Progenitor cell of endocrine pancreas (in vitro differentiated cells): ENCODE data around the gene AURKA. TPM values are rescaled to one million over a fixed set of nuclear protein-coding genes. Genes with fewer than 3 reads are reported as not detected.

Experiments
- DNase-seq: peaks from one replicate; pipeline ENCODE4 v3.0.0; 2021; ENCODE audit warnings: low spot score; ENCODE audit not compliant: unreplicated experiment
- H3K27ac Mint-ChIP-seq: 2 replicates; pipeline ENCODE4 v1.8.0; 2021; ENCODE audit warnings: mild to moderate bottlenecking, moderate library complexity, mixed read lengths
- H3K27me3 Mint-ChIP-seq: 2 replicates; pipeline ENCODE4 v1.8.0; 2021; ENCODE audit warnings: mixed read lengths
- H3K36me3 Mint-ChIP-seq: 2 replicates; pipeline ENCODE4 v1.8.0; 2022; ENCODE audit warnings: mixed read lengths; ENCODE audit not compliant: insufficient read depth
- H3K4me1 Mint-ChIP-seq: 2 replicates; pipeline ENCODE4 v1.8.0; 2021; ENCODE audit warnings: low read depth, mixed read lengths
- H3K4me3 Mint-ChIP-seq: 2 replicates; pipeline ENCODE4 v1.8.0; 2021; ENCODE audit warnings: low read depth, mild to moderate bottlenecking, moderate library complexity, mixed read lengths
- H3K9me3 Mint-ChIP-seq: 2 replicates; pipeline ENCODE4 v1.8.0; 2021; ENCODE audit warnings: low read depth, mixed read lengths
- CTCF ChIP-seq: fragments of 200-600 bp; sonication (generic); IDR thresholded peaks from one replicate; pipeline ENCODE4 v1.5.0; 2021; ENCODE audit warnings: antibody characterized with exemption, mild to moderate bottlenecking; ENCODE audit not compliant: unreplicated experiment
- total RNA-seq: library from RNA; stranded (reverse); gene quantifications from 2 replicates; pipeline ENCODE4 v1.2.1, GENCODE V29; 2021

AURKA gene
- total RNA-seq, 1 donor from 2014 or later, result 26.1 TPM

- H3K27me3 Mint-ChIP-seq, result no peaks in the 10 kb centered on the region
- no peaks in the 10 kb centered on the region for H3K9me3 Mint-ChIP-seq
- TF ChIP-seq CTCF, result no peak
- no peak for DNase-seq
- no peak overlapping the region for H3K4me3 Mint-ChIP-seq
- peak overlapping the region; percentile 51 for H3K27ac Mint-ChIP-seq
- peaks cover 16% of the 10 kb centered on the region for H3K36me3 Mint-ChIP-seq
- H3K4me1 Mint-ChIP-seq, result no peaks in the 10 kb centered on the region
These were observed 23.5 kb downstream of the AURKA start for GRCh38 chr20:56368351-56369134.

GRCh38 chr20:56363491-56363890 is 28.5 kb downstream of the AURKA start:
- Mint-ChIP-seq H3K27me3 (no peaks in the 10 kb centered on the region), H3K27ac (no peak overlapping the region), H3K9me3 (no peaks in the 10 kb centered on the region), H3K4me3 (no peak overlapping the region), H3K36me3 (peaks cover 12% of the 10 kb centered on the region), H3K4me1 (peaks cover 12% of the 10 kb centered on the region)
- no peak for DNase-seq
- TF ChIP-seq CTCF, result no peak

- TF ChIP-seq CTCF, result no peak
- H3K27me3 Mint-ChIP-seq, result no peaks in the 10 kb centered on the region
- H3K36me3 Mint-ChIP-seq, result peaks cover 12% of the 10 kb centered on the region
- no peak overlapping the region for H3K4me3 Mint-ChIP-seq
- H3K4me1 Mint-ChIP-seq, result peaks cover 12% of the 10 kb centered on the region
- no peaks in the 10 kb centered on the region for H3K9me3 Mint-ChIP-seq
- no peak for DNase-seq
- H3K27ac Mint-ChIP-seq, result no peak overlapping the region
These were observed 29.1 kb downstream of the AURKA start for GRCh38 chr20:56362833-56363413.

- peaks cover 12% of the 10 kb centered on the region for H3K4me1 Mint-ChIP-seq
- H3K4me3 Mint-ChIP-seq, result no peak overlapping the region
- no peak overlapping the region for H3K27ac Mint-ChIP-seq
- no peaks in the 10 kb centered on the region for H3K9me3 Mint-ChIP-seq
- peaks cover 12% of the 10 kb centered on the region for H3K36me3 Mint-ChIP-seq
- DNase-seq, result no peak
- TF ChIP-seq CTCF, result no peak
- H3K27me3 Mint-ChIP-seq, result no peaks in the 10 kb centered on the region
These were observed 30.1 kb downstream of the AURKA start for GRCh38 chr20:56361900-56362299.

GRCh38 chr20:56360908-56361205 is 31.2 kb downstream of the AURKA start:
- H3K36me3 Mint-ChIP-seq, result peaks cover 6% of the 10 kb centered on the region
- no peaks in the 10 kb centered on the region for H3K9me3 Mint-ChIP-seq
- no peak for TF ChIP-seq CTCF
- H3K4me1 Mint-ChIP-seq, result peaks cover 12% of the 10 kb centered on the region
- H3K27ac Mint-ChIP-seq, result peak overlapping the region; percentile 47
- peaks cover 2% of the 10 kb centered on the region for H3K27me3 Mint-ChIP-seq
- DNase-seq, result no peak
- peak overlapping the region; percentile 90 for H3K4me3 Mint-ChIP-seq
